ENCODE measurements around the gene RRH.
A peak's percentile ranks its signal among the peaks of the same experiment; 100 is the strongest.

RRH gene

GRCh38 chr4:109811707-109812106 lies 16.1 kb upstream of the RRH start:
- Histone ChIP-seq H3K4me3 (ENCODE audit: low read depth in 1 of 2, low read length in 2 of 2) (no peak overlapping the region), H3K27ac (ENCODE audit: low read length) (no peak overlapping the region), H3K36me3 (ENCODE audit: control insufficient read depth in 1 of 2, insufficient read depth in 2 of 2, low read length in 2 of 2) (no peaks in the 10 kb centered on the region), H3K4me1 (ENCODE audit: control insufficient read depth in 1 of 2, insufficient read depth in 2 of 2, low read length in 2 of 2) (peaks cover 0 to 8% of the 10 kb centered on the region in 2 donors), H3K9me3 (ENCODE audit: control insufficient read depth in 1 of 2, low read length in 2 of 2) (no peaks in the 10 kb centered on the region), H3K27me3 (ENCODE audit: low read depth, low read length) (no peaks in the 10 kb centered on the region)

DNA sequence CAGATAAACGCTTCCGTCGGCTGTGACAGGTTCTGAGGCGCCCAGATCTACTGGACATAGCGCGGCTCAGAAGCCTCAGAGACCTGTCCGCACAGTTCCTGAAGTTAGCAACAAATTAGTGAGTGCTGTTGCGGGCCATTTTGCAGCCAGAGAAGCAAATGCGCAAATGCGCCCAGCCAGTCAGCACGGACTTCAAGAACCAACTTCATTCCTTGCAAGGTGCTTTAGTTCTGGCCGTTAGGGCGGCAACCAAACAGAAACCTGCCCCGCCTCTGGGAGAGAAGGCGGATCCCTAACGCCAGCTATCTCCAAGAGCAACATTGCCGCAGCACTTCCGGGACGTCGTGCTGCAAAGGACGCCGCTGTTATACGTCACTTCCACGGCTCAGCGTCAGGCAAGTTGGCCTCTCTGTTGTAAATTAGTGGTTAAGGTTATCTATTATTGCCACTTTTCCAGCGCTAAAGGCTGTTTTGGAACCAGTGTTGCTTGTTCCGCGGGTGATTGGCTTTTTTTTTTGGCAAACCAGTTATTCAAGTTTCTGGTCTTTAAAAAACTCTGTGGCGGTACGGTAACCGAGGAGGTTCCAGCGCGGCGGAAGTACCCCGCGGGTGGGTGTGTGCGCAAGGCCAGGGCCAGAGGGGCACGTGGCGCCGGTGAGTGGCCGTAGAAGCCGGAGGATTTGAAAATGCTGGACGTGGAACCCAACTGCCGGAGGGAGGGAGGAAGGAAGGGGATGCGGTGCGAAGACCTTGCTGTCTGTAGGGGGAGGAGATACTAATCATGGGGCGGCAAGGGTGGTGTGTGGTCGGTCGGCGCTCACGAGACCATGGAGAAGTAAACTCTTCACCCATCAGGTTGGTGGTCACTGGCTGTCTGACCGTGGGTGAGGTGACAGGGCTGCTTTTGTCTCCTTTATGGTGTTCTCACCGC lies 12.4 kb upstream of the RRH start, which contains the start of gene GAR1:
TSS of gene GAR1 (plus strand) at position 612 of the 931 bp plus-strand sequence. CDS start 403 bp downstream, outside the sequence.
- H3K36me3 ChIP-seq (ENCODE audit: control insufficient read depth in 1 of 2, insufficient read depth in 2 of 2, low read length in 2 of 2) = peaks cover 12 to 14% of the 10 kb centered on the region in 2 donors
- peak within 1 kb of the TSS; percentile 96 to 97 for H3K4me3 ChIP-seq (ENCODE audit: low read depth in 1 of 2, low read length in 2 of 2)
- H3K27ac ChIP-seq (ENCODE audit: low read length) = peak within 1 kb of the TSS; percentile 94

DNA sequence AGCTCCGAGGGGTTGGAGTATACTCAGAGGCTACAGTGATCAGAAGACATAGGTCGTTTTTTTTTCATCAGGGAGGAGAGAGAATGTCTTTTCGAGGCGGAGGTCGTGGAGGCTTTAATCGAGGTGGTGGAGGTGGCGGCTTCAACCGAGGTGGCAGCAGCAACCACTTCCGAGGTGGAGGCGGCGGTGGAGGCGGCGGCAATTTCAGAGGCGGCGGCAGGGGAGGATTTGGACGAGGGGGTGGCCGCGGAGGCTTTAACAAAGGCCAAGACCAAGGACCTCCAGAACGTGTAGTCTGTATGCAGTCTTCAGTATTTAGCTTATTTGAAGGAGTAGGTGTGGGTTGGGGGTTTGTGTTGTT lies 11.7 kb upstream of the RRH start:
- peaks cover 0 to 15% of the 10 kb centered on the region in 2 donors for H3K4me1 ChIP-seq (ENCODE audit: control insufficient read depth in 1 of 2, insufficient read depth in 2 of 2, low read length in 2 of 2)
- peak overlapping the region; percentile 94 for H3K27ac ChIP-seq (ENCODE audit: low read length)
- no peaks in the 10 kb centered on the region for H3K27me3 ChIP-seq (ENCODE audit: low read depth, low read length)
- H3K9me3 ChIP-seq (ENCODE audit: control insufficient read depth in 1 of 2, low read length in 2 of 2) = no peaks in the 10 kb centered on the region
- peaks cover 14 to 17% of the 10 kb centered on the region in 2 donors for H3K36me3 ChIP-seq (ENCODE audit: control insufficient read depth in 1 of 2, insufficient read depth in 2 of 2, low read length in 2 of 2)
- peak overlapping the region; percentile 96 to 97 for H3K4me3 ChIP-seq (ENCODE audit: low read depth in 1 of 2, low read length in 2 of 2)

More for the DNA sequence above, 12.4 kb upstream of the RRH start, which contains the start of gene GAR1:
- H3K9me3 ChIP-seq (ENCODE audit: control insufficient read depth in 1 of 2, low read length in 2 of 2) = no peaks in the 10 kb centered on the region
- peaks cover 0 to 15% of the 10 kb centered on the region in 2 donors for H3K4me1 ChIP-seq (ENCODE audit: control insufficient read depth in 1 of 2, insufficient read depth in 2 of 2, low read length in 2 of 2)
- H3K27me3 ChIP-seq (ENCODE audit: low read depth, low read length) = no peaks in the 10 kb centered on the region

DNA sequence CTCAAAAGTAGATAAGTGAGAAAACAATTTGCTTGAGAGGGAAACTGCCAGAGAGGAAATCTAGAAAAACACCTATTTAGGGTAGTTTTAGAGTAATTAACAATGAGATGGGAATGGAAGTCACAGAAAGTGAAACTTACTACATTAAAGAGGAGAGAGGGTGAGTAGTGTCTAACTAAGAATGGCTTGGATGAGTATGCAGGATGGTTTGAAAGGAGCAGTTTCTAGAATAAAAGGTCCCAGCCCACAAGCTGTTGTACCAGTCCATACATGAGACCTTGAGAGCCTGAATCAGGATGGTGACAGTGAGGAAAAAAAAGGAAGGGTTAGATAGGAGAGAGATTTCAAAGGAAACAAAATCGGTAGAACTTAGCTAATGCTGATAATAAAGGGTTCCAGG lies 10.9 kb upstream of the RRH start:
- Histone ChIP-seq H3K4me3 (ENCODE audit: low read depth in 1 of 2, low read length in 2 of 2) (peak overlapping the region; percentile 96 to 97), H3K4me1 (ENCODE audit: control insufficient read depth in 1 of 2, insufficient read depth in 2 of 2, low read length in 2 of 2) (peaks cover 0 to 15% of the 10 kb centered on the region in 2 donors), H3K27ac (ENCODE audit: low read length) (no peak overlapping the region), H3K27me3 (ENCODE audit: low read depth, low read length) (no peaks in the 10 kb centered on the region), H3K9me3 (ENCODE audit: control insufficient read depth in 1 of 2, low read length in 2 of 2) (no peaks in the 10 kb centered on the region), H3K36me3 (ENCODE audit: control insufficient read depth in 1 of 2, insufficient read depth in 2 of 2, low read length in 2 of 2) (peaks cover 14 to 25% of the 10 kb centered on the region in 2 donors)

- peaks cover 0 to 15% of the 10 kb centered on the region in 2 donors for H3K4me1 ChIP-seq (ENCODE audit: control insufficient read depth in 1 of 2, insufficient read depth in 2 of 2, low read length in 2 of 2)
- H3K4me3 ChIP-seq (ENCODE audit: low read depth in 1 of 2, low read length in 2 of 2) = no peak overlapping the region
- H3K36me3 ChIP-seq (ENCODE audit: control insufficient read depth in 1 of 2, insufficient read depth in 2 of 2, low read length in 2 of 2) = peaks cover 17 to 37% of the 10 kb centered on the region in 2 donors
- no peaks in the 10 kb centered on the region for H3K9me3 ChIP-seq (ENCODE audit: control insufficient read depth in 1 of 2, low read length in 2 of 2)
- H3K27ac ChIP-seq (ENCODE audit: low read length) = no peak overlapping the region
- H3K27me3 ChIP-seq (ENCODE audit: low read depth, low read length) = no peaks in the 10 kb centered on the region
Observed at GRCh38 chr4:109818268-109818667, 9.5 kb upstream of the RRH start.

GRCh38 chr4:109820563-109820962 lies 7.2 kb upstream of the RRH start:
- no peaks in the 10 kb centered on the region for H3K9me3 ChIP-seq (ENCODE audit: control insufficient read depth in 1 of 2, low read length in 2 of 2)
- H3K27me3 ChIP-seq (ENCODE audit: low read depth, low read length) = no peaks in the 10 kb centered on the region
- H3K36me3 ChIP-seq (ENCODE audit: control insufficient read depth in 1 of 2, insufficient read depth in 2 of 2, low read length in 2 of 2) = peaks cover 17 to 46% of the 10 kb centered on the region in 2 donors
- H3K4me3 ChIP-seq (ENCODE audit: low read depth in 1 of 2, low read length in 2 of 2) = no peak overlapping the region
- no peak overlapping the region for H3K27ac ChIP-seq (ENCODE audit: low read length)
- peaks cover 0 to 15% of the 10 kb centered on the region in 2 donors for H3K4me1 ChIP-seq (ENCODE audit: control insufficient read depth in 1 of 2, insufficient read depth in 2 of 2, low read length in 2 of 2)

GRCh38 chr4:109821185-109821584 lies 6.6 kb upstream of the RRH start:
- Histone ChIP-seq H3K27me3 (ENCODE audit: low read depth, low read length) (no peaks in the 10 kb centered on the region), H3K27ac (ENCODE audit: low read length) (no peak overlapping the region), H3K36me3 (ENCODE audit: control insufficient read depth in 1 of 2, insufficient read depth in 2 of 2, low read length in 2 of 2) (peaks cover 17 to 46% of the 10 kb centered on the region in 2 donors), H3K9me3 (ENCODE audit: control insufficient read depth in 1 of 2, low read length in 2 of 2) (no peaks in the 10 kb centered on the region), H3K4me3 (ENCODE audit: low read depth in 1 of 2, low read length in 2 of 2) (no peak overlapping the region), H3K4me1 (ENCODE audit: control insufficient read depth in 1 of 2, insufficient read depth in 2 of 2, low read length in 2 of 2) (peaks cover 0 to 12% of the 10 kb centered on the region in 2 donors)

- no peak overlapping the region for H3K27ac ChIP-seq (ENCODE audit: low read length)
- H3K9me3 ChIP-seq (ENCODE audit: control insufficient read depth in 1 of 2, low read length in 2 of 2) = no peaks in the 10 kb centered on the region
- H3K27me3 ChIP-seq (ENCODE audit: low read depth, low read length) = no peaks in the 10 kb centered on the region
- peaks cover 3 to 22% of the 10 kb centered on the region in 2 donors for H3K36me3 ChIP-seq (ENCODE audit: control insufficient read depth in 1 of 2, insufficient read depth in 2 of 2, low read length in 2 of 2)
- H3K4me1 ChIP-seq (ENCODE audit: control insufficient read depth in 1 of 2, insufficient read depth in 2 of 2, low read length in 2 of 2) = no peaks in the 10 kb centered on the region
- H3K4me3 ChIP-seq (ENCODE audit: low read depth in 1 of 2, low read length in 2 of 2) = no peak overlapping the region
Observed at GRCh38 chr4:109826719-109827118, 1.1 kb upstream of the RRH start.

GRCh38 chr4:109833756-109834155 lies 6.0 kb downstream of the RRH start:
- peaks cover 0 to 4% of the 10 kb centered on the region in 2 donors for H3K36me3 ChIP-seq (ENCODE audit: control insufficient read depth in 1 of 2, insufficient read depth in 2 of 2, low read length in 2 of 2)
- H3K27me3 ChIP-seq (ENCODE audit: low read depth, low read length) = no peaks in the 10 kb centered on the region
- H3K4me3 ChIP-seq (ENCODE audit: low read depth in 1 of 2, low read length in 2 of 2) = no peak overlapping the region
- H3K27ac ChIP-seq (ENCODE audit: low read length) = no peak overlapping the region
- H3K4me1 ChIP-seq (ENCODE audit: control insufficient read depth in 1 of 2, insufficient read depth in 2 of 2, low read length in 2 of 2) = no peaks in the 10 kb centered on the region
- no peaks in the 10 kb centered on the region for H3K9me3 ChIP-seq (ENCODE audit: control insufficient read depth in 1 of 2, low read length in 2 of 2)

DNA sequence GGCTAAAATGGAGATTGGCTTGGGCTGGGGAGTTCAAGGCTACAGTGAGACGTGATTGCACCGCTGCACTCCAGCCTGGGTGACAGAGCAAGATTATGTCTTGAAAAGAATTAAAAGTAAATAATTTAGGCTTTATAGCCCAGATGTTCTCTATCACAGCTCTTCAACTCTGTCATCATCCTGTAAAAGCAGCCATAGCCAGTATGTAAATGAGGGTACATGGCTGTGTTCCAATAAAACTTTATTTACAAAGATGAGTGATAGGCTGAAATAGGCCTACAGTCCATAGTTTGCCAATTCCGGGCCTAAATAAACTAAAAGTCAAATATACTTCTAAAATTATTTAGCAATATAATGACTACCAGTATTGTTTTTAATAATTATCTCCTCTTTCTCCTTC lies 9.2 kb downstream of the RRH start:
- peaks cover 0 to 4% of the 10 kb centered on the region in 2 donors for H3K36me3 ChIP-seq (ENCODE audit: control insufficient read depth in 1 of 2, insufficient read depth in 2 of 2, low read length in 2 of 2)
- no peak overlapping the region for H3K4me3 ChIP-seq (ENCODE audit: low read depth in 1 of 2, low read length in 2 of 2)
- H3K9me3 ChIP-seq (ENCODE audit: control insufficient read depth in 1 of 2, low read length in 2 of 2) = no peaks in the 10 kb centered on the region
- H3K27me3 ChIP-seq (ENCODE audit: low read depth, low read length) = no peaks in the 10 kb centered on the region
- H3K27ac ChIP-seq (ENCODE audit: low read length) = no peak overlapping the region
- H3K4me1 ChIP-seq (ENCODE audit: control insufficient read depth in 1 of 2, insufficient read depth in 2 of 2, low read length in 2 of 2) = no peaks in the 10 kb centered on the region

DNA sequence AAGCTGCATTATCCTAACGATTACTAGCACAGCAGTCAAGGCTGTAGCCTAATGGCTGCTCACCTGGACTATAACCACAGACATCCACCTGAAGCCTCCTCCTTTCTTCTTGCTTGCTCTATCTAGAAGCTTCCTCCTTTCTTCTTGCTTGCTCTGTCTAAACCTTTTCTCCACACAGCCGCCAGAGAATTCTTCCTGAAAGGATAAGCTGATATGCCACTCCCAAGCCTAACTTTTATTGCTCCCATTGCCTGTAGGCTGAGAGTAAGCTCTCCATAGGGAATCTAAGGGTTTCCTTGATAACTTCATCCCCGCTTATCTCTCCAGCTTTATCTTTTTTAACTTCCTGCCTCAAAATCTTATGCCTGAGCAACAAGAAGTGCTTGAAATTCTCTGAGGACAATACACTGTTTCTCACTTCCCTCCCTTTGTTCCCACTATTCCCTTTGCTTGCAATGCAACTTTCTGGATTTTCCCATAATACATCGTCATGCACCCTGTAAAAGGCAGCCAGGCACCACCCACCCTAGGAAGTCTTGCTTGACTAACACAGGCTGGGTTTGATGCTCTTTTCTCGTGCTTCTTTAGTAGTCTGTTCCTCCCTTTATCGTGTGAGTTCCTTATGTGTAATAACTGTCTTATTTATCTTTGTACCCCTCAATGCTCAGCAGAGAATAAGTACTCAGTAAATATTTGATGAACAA lies 18.8 kb downstream of the RRH start:
- H3K27me3 ChIP-seq (ENCODE audit: low read depth, low read length) = no peaks in the 10 kb centered on the region
- no peak overlapping the region for H3K27ac ChIP-seq (ENCODE audit: low read length)
- H3K36me3 ChIP-seq (ENCODE audit: control insufficient read depth in 1 of 2, insufficient read depth in 2 of 2, low read length in 2 of 2) = no peaks in the 10 kb centered on the region
- H3K4me3 ChIP-seq (ENCODE audit: low read depth in 1 of 2, low read length in 2 of 2) = no peak overlapping the region
- no peaks in the 10 kb centered on the region for H3K9me3 ChIP-seq (ENCODE audit: control insufficient read depth in 1 of 2, low read length in 2 of 2)
- no peaks in the 10 kb centered on the region for H3K4me1 ChIP-seq (ENCODE audit: control insufficient read depth in 1 of 2, insufficient read depth in 2 of 2, low read length in 2 of 2)
